Upper lobe of left lung (tissue), 6 donors: ENCODE results near the gene RRAD. TPM values are rescaled to one million over a fixed set of nuclear protein-coding genes. Genes with fewer than 3 reads are reported as not detected.
A peak's percentile ranks its signal among the peaks of the same experiment; 100 is the strongest.

Experiments
- ATAC-seq, 2 donors: fragments of 200-7000 bp; cut with Tn5 transposase; one replicate each; pipeline ENCODE4 v1.9.1; 2022; ENCODE audit warnings: mild to moderate bottlenecking in 2 of 2, moderate library complexity in 2 of 2; ENCODE audit not compliant: low FRiP score in 2 of 2
- DNase-seq, 2 donors: peaks; one replicate each; pipeline ENCODE4 v3.0.0-alpha.2; 2019 to 2020
- H3K27ac ChIP-seq, 4 donors: fragments of 200-600 bp; sonication (generic); one replicate each; pipeline ENCODE4 v1.5.1; 2016 to 2019
- H3K27me3 ChIP-seq, 4 donors: fragments of 200-600 bp; sonication (generic); one replicate each; pipeline ENCODE4 v1.5.1; 2017 to 2019
- H3K36me3 ChIP-seq, 4 donors: fragments of 200-600 bp; sonication (generic); one replicate each; pipeline ENCODE4 v1.5.1; 2016 to 2019
- H3K4me1 ChIP-seq, 4 donors: fragments of 200-600 bp; sonication (generic); one replicate each; pipeline ENCODE4 v1.5.1; 2018 to 2019
- H3K4me3 ChIP-seq, 4 donors: fragments of 200-600 bp; sonication (generic); one replicate each; pipeline ENCODE4 v1.5.1; 2017 to 2019; ENCODE audit warnings: mild to moderate bottlenecking in 2 of 4, moderate library complexity in 1 of 4
- H3K9me3 ChIP-seq, 4 donors: fragments of 200-600 bp; sonication (generic); one replicate each; pipeline ENCODE4 v1.5.1; 2018 to 2019
- EP300 ChIP-seq, 4 donors: sonication (generic); formaldehyde crosslinking; IDR thresholded peaks; one replicate each; pipeline ENCODE4 v1.5.1; 2017; ENCODE audit warnings: antibody characterized with exemption in 4 of 4, control low read depth in 2 of 4
- POLR2A ChIP-seq, 4 donors: fragments of 450-650 bp; IDR thresholded peaks; one replicate each; pipeline ENCODE4 v1.5.1; 2016 to 2017; ENCODE audit warnings: antibody characterized with exemption in 4 of 4, mild to moderate bottlenecking in 2 of 4
- POLR2AphosphoS5 ChIP-seq, 2 donors: sonication (generic); formaldehyde crosslinking; IDR thresholded peaks; one replicate each; pipeline ENCODE4 v1.5.1; 2017; ENCODE audit warnings: antibody characterized with exemption in 2 of 2
- WGBS, 2 donors: methylation state at CpG; one replicate each; pipeline ENCODE4 v1.1.5; 2017 to 2018; 5-methylcytosine and 5-hydroxymethylcytosine counted together
- total RNA-seq, 6 donors: library from RNA; depleted of rRNA in 4 of 6; stranded (reverse); fragments of >200 nt in 4 of 6; gene quantifications; one replicate each; pipeline versions ENCODE4 v1.1.0 to v1.2.1, GENCODE V29; 2016 to 2021
- TF ChIP-seq, protein P1 (sequence below), 6 experiments: fragments of 450-650 bp in 4 of 6; fragments of 200-600 bp in 2 of 6; sonication (generic) in 2 of 6; IDR thresholded peaks; one replicate each; pipeline ENCODE4 v1.5.1; 2016 to 2019; ENCODE audit warnings: antibody characterized with exemption in 6 of 6
- donor health status: DM: no; HTN: no; CAD: no; lungs with moderate emphysema.
- donor health status: DM: no; HTN: yes; CAD: no; lungs with severe emphysema.

The RRAD gene
- total RNA-seq, 6 donors from 2014 or later, result 13.8 to 50.3 (median 47.0) TPM

DNA sequence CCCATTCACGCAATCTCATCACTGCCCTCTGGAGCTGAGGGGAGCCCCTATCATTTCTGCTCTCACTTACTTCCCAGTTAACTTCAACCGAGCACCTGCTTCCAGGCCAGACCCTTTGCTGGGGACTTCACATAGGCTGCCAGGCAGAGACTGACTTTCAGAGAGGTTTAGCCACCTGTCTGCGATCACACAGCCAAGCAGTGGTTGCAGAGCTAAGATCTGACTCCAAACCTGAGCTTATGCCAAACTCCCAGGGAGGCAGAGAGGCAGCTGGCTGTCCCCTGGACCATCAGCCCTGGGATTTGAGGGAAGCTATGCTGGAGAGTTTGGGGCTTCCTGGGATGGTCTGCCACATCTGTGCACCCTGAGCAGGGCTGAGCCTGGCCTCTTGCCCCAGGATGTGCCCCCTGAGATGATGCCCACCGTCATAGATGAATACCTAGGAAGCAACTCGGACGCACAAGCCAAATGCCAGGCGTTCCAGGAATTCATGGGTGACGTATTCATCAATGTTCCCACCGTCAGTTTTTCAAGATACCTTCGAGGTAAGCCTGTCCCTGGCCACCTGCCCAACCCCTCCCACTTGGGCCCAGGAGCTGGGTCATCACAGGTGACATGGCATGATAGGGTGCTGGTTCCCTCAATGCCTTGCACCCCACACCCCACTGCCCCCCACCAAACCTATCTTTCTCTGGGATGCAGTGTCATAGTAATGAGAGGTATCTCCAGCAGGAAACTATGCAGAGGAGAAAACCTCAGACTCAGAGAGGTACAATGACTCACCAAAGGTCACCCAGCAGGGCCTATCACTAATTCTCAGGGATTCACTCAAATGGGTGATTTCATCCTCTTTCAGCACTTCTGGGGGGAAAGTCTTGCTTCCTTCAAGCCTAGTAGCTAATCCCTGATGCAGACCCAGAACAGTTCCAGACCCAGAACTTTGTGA, 45.7 kb upstream of the RRAD start:
- no peaks in the 10 kb centered on the region for H3K4me1 ChIP-seq
- H3K4me3 ChIP-seq, result no peak overlapping the region
- DNase-seq, result no peak
- no peaks in the 10 kb centered on the region for H3K27me3 ChIP-seq
- H3K27ac ChIP-seq, result no peak overlapping the region
- no peaks in the 10 kb centered on the region for H3K9me3 ChIP-seq
- TF ChIP-seq EP300 (IDR thresholded peaks at IDR 0.05) (no peak), POLR2AphosphoS5 (IDR thresholded peaks at IDR 0.05) (no peak), POLR2A (IDR thresholded peaks at IDR 0.05) (no peak)
- TF ChIP-seq, protein P1, sequence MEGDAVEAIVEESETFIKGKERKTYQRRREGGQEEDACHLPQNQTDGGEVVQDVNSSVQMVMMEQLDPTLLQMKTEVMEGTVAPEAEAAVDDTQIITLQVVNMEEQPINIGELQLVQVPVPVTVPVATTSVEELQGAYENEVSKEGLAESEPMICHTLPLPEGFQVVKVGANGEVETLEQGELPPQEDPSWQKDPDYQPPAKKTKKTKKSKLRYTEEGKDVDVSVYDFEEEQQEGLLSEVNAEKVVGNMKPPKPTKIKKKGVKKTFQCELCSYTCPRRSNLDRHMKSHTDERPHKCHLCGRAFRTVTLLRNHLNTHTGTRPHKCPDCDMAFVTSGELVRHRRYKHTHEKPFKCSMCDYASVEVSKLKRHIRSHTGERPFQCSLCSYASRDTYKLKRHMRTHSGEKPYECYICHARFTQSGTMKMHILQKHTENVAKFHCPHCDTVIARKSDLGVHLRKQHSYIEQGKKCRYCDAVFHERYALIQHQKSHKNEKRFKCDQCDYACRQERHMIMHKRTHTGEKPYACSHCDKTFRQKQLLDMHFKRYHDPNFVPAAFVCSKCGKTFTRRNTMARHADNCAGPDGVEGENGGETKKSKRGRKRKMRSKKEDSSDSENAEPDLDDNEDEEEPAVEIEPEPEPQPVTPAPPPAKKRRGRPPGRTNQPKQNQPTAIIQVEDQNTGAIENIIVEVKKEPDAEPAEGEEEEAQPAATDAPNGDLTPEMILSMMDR (IDR thresholded peaks at IDR 0.05), result no peak
- 72 to 87% methylated on average over 9 to 10 of the region's 10 CpGs for WGBS, 2 donors
- no peak for ATAC-seq
- no peaks in the 10 kb centered on the region for H3K36me3 ChIP-seq

DNA sequence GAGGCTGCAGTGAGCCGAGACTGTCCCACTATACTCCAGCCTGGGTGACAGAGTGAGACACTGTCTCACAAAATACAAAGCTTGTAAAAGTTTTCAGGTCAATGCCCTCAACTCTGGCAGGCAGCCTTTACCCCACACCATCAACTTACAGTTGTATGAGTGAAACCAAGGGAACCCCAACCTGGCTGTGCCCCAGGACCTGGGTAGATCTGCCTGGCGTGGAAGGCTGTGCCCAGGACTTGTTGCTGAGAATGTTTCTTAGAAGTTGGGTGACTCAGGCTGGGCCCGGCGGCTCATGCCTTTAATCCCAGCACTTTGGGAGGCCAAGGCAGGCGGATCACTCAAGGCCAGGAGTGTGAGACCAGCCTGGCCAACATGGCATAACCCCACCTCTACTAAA, 43.5 kb upstream of the RRAD start:
- no peaks in the 10 kb centered on the region for H3K36me3 ChIP-seq
- ATAC-seq (no peak), DNase-seq (no peak)
- no peaks in the 10 kb centered on the region for H3K4me1 ChIP-seq
- no peak overlapping the region for H3K27ac ChIP-seq
- TF ChIP-seq POLR2AphosphoS5 (IDR thresholded peaks at IDR 0.05) (no peak), POLR2A (IDR thresholded peaks at IDR 0.05) (no peak), EP300 (IDR thresholded peaks at IDR 0.05) (no peak)
- TF ChIP-seq, protein P1 (IDR thresholded peaks at IDR 0.05), result no peak
- no peaks in the 10 kb centered on the region for H3K9me3 ChIP-seq
- no peak overlapping the region for H3K4me3 ChIP-seq
- 87 to 91% methylated on average over 5 of the region's 5 CpGs for WGBS, 2 donors
- no peaks in the 10 kb centered on the region for H3K27me3 ChIP-seq

DNA sequence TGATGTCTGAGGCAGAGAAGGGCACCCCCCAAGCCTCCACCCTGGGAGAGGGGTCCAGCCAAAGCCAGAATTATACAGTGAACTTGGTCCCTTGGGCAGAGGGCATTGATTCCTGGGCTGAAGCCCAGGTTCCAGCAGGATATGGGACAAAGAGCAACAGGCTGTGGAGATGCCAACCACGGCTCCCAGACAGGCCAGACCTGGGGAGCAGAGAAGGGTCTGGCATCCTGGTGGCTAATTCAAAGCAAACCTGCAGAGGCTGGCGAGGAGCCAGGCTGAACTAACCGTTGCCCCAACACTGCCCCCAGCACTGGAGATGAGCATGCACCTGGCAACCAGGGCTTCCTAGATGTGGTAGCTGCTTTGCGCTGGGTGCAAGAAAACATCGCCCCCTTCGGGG, 38.7 kb upstream of the RRAD start:
- ATAC-seq (no peak), DNase-seq (no peak)
- 80 to 92% methylated on average over 2 to 6 of the region's 6 CpGs for WGBS, 2 donors
- no peaks in the 10 kb centered on the region for H3K27me3 ChIP-seq
- no peak overlapping the region for H3K27ac ChIP-seq
- H3K4me3 ChIP-seq, result no peak overlapping the region
- peaks cover 0 to 11% (median 8%) of the 10 kb centered on the region in 4 donors for H3K4me1 ChIP-seq
- no peaks in the 10 kb centered on the region for H3K36me3 ChIP-seq
- no peaks in the 10 kb centered on the region for H3K9me3 ChIP-seq
- TF ChIP-seq POLR2A (IDR thresholded peaks at IDR 0.05) (no peak), EP300 (IDR thresholded peaks at IDR 0.05) (no peak), POLR2AphosphoS5 (IDR thresholded peaks at IDR 0.05) (no peak)
- TF ChIP-seq, protein P1 (IDR thresholded peaks at IDR 0.05), result no peak

DNA sequence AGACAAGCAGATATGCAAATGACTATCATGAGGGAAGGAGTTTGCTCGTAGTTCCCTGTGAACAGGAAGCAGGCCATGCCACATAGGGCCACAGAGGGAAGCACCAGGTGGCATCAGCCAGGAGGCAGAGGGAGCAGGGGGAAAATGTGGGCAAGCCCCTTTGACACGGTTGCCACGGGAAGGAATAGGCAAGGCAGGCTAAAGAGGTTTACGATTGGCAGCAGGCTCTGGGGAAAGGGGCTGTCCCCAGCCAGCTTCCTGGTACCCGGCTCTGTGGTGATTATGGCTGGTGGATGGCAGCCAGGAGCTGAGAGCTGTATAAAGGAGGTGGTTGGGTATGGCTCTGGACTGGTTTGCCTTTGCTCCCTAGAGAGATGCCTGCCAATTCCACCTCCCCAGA, 36.6 kb upstream of the RRAD start:
- peaks cover 0 to 11% (median 8%) of the 10 kb centered on the region in 4 donors for H3K4me1 ChIP-seq
- no peaks in the 10 kb centered on the region for H3K27me3 ChIP-seq
- no peak overlapping the region for H3K4me3 ChIP-seq
- ATAC-seq (peak in 1 of 2 donors; percentile 60), DNase-seq (peak in 1 of 2 donors; percentile 82)
- no peaks in the 10 kb centered on the region for H3K9me3 ChIP-seq
- 18 to 25% methylated on average over 5 of the region's 5 CpGs for WGBS, 2 donors
- H3K36me3 ChIP-seq, result no peaks in the 10 kb centered on the region
- TF ChIP-seq, protein P1 (IDR thresholded peaks at IDR 0.05), result no peak
- no peak for TF ChIP-seq EP300 (IDR thresholded peaks at IDR 0.05)
- no peak for TF ChIP-seq POLR2AphosphoS5 (IDR thresholded peaks at IDR 0.05)
- no peak for TF ChIP-seq POLR2A (IDR thresholded peaks at IDR 0.05)
- H3K27ac ChIP-seq, result peak overlapping the region in 2 of 4 donors; percentile 20 to 56
